ENCODE data around the gene TRAPPC3L.

The TRAPPC3L gene

DNA sequence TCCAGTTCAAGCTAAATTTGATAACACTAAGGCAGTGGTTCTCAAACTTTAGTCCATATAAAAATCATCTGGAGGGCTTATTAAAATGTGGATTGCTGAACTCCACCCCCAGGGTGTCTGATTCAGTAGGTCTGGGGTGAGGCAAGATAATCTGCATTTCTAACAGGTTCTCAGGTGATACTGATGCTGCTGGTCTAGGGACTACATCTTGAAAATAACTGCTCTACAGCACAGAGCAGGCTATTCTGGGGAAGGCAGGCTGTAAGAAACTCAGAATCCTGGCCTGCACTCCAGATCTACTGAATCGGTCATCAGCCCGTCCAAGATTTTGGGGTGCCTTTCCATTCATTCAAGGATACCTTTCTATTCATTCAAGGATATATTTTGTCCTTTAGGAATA, 22.6 kb downstream of the TRAPPC3L start:
- TF ChIP-seq CTCF (IDR thresholded peaks at IDR 0.05), result no peak

DNA sequence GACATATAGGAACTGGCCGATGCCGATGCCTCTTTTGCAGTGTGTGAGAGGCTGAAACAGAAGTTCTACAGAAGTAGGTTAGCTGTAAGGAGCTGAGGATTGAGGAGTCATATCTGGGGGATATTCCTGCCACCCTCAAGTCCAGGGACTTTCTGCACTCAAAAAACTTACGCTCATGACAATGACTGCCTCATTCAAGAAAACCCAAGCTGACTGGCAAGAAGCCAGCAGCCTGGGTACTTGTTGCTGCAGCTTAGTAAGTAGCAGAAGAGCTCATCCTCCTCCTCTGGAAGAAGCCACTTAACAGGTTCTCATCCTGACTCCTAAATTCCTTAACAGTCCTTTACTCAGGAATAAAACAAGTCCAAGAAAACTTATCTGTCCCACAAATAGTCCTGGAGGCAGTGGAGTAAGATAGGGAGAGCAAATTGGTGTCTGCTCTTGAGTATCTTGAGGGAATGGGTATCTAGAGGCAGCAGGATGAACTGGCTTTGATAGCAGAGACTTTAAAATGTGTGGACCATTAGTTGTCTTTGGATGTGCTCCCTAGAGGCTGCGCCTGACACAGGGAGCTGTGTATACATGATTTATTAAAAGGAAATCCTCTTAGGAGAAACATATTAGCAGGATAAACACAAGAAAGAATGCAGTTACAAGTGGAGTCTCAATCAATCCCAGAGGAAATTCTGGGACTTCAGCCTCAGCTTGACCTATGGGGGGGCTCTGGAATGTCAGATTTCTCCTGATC, 26.7 kb downstream of the TRAPPC3L start:
- TF ChIP-seq CTCF (IDR thresholded peaks at IDR 0.05), result no peak

GRCh38 chr6:116515141-116515540, 30.3 kb downstream of the TRAPPC3L start:
- no peak for TF ChIP-seq CTCF (IDR thresholded peaks at IDR 0.05)

GRCh38 chr6:116514111-116514510, 31.4 kb downstream of the TRAPPC3L start:
- TF ChIP-seq CTCF (IDR thresholded peaks at IDR 0.05), result no peak

- TF ChIP-seq CTCF (IDR thresholded peaks at IDR 0.05), result no peak
These were observed 32.1 kb downstream of the TRAPPC3L start for GRCh38 chr6:116513224-116513875.

- TF ChIP-seq CTCF (IDR thresholded peaks at IDR 0.05), result no peak
These were observed 32.8 kb downstream of the TRAPPC3L start for GRCh38 chr6:116512734-116513133.

GRCh38 chr6:116512111-116512559, 33.3 kb downstream of the TRAPPC3L start:
- TF ChIP-seq CTCF (IDR thresholded peaks at IDR 0.05), result no peak
